ENCODE data around the gene PAIP2.
"Not testable (repeated sequence)": the region's sequence is repeated elsewhere in the genome, so short reads cannot be mapped to it uniquely, and the experiment has no call there.

The PAIP2 gene

GRCh38 chr5:139341689-139342422 is at the start of gene PAIP2:
TSS of gene PAIP2 (plus strand) at chr5:139341854. CDS start at chr5:139363785, 21,931 bp downstream.
- DNase-seq (ENCODE audit: low read depth) = peak; percentile 95

GRCh38 chr5:139293202-139293506 is 48.5 kb upstream of the PAIP2 start:
- DNase-seq (ENCODE audit: low read depth) = no peak

GRCh38 chr5:139293507-139294373 is 47.9 kb upstream of the PAIP2 start, which contains the start of gene MATR3:
TSS of gene MATR3 (plus strand) at chr5:139293740. CDS start at chr5:139307416, 13,676 bp downstream.
- peak; percentile 89 for DNase-seq (ENCODE audit: low read depth)

GRCh38 chr5:139294374-139295165 is 47.1 kb upstream of the PAIP2 start:
- DNase-seq (ENCODE audit: low read depth) = peak; percentile 47

GRCh38 chr5:139295346-139296057 is 46.2 kb upstream of the PAIP2 start:
- DNase-seq (ENCODE audit: low read depth) = no peak

- DNase-seq (ENCODE audit: low read depth) = no peak
Observed at GRCh38 chr5:139296198-139296597, 45.5 kb upstream of the PAIP2 start.

GRCh38 chr5:139296862-139297326 is 44.8 kb upstream of the PAIP2 start:
- DNase-seq (ENCODE audit: low read depth) = no peak

GRCh38 chr5:139297439-139298133 is 44.1 kb upstream of the PAIP2 start:
- DNase-seq (ENCODE audit: low read depth) = no peak

- DNase-seq (ENCODE audit: low read depth) = no peak
Observed at GRCh38 chr5:139298242-139298641, 43.4 kb upstream of the PAIP2 start.

- DNase-seq (ENCODE audit: low read depth) = no peak
Observed at GRCh38 chr5:139299486-139299885, 42.2 kb upstream of the PAIP2 start.

GRCh38 chr5:139301808-139302499 is 39.7 kb upstream of the PAIP2 start:
- no peak for DNase-seq (ENCODE audit: low read depth)

GRCh38 chr5:139304391-139305324 is 37.0 kb upstream of the PAIP2 start:
- DNase-seq (ENCODE audit: low read depth) = no peak

- DNase-seq (ENCODE audit: low read depth) = no peak
Observed at GRCh38 chr5:139306197-139306596, 35.5 kb upstream of the PAIP2 start.

GRCh38 chr5:139306628-139307379 is 34.9 kb upstream of the PAIP2 start:
- no peak for DNase-seq (ENCODE audit: low read depth)

- no peak for DNase-seq (ENCODE audit: low read depth)
Observed at GRCh38 chr5:139308797-139309196, 32.9 kb upstream of the PAIP2 start.

- DNase-seq (ENCODE audit: low read depth) = not testable (repeated sequence)
Observed at GRCh38 chr5:139310715-139311186, 30.9 kb upstream of the PAIP2 start.

GRCh38 chr5:139312075-139312474 is 29.6 kb upstream of the PAIP2 start:
- no peak for DNase-seq (ENCODE audit: low read depth)

GRCh38 chr5:139314276-139314675 is 27.4 kb upstream of the PAIP2 start:
- DNase-seq (ENCODE audit: low read depth) = no peak

Data from stimulated activated CD8-positive, alpha-beta memory T cell treated with anti-CD3 and anti-CD28 coated beads, Interleukin-12 subunit alpha, Interleukin-12 subunit beta, amount 100 ng/mL, for 1 hour (primary cell).